ENCODE results near the gene TRIM52.
A peak's percentile ranks its signal among the peaks of the same experiment; 100 is the strongest.

The TRIM52 gene

DNA sequence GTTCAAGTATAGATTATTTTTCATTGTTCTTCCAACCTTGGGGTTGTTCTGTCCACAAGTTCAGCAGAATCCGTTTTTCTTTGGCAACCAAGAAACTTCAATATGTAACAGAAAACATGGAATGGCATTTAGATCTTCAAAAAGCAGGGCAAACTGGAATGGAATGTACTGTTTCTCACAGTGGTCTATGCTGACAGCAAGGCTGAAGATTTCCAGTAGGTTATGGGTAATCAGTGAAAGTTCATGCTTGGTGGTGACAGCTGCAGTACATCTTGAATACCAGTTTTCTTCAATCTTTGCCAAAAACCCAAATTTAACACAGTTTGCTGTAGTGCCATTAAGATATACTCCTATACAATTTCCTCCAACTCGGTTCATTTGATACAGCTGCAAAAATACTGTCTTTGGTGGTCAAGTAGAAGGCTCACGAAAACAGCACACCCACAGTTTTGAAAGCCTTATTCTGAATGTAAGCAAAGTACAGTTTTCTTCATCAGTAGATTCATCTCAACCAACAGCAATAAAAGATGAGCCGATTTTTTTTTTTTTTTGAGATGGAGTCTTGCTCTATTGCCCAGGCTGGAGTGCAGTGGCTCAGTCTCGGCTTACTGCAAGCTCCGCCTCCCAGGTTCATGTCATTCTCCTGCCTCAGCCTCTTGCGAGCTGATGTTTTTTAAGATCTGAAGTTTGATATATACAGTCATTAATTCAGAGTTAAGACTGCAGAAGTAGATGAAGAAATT is 4.9 kb downstream of the TRIM52 start:
- no peak for DNase-seq

DNA sequence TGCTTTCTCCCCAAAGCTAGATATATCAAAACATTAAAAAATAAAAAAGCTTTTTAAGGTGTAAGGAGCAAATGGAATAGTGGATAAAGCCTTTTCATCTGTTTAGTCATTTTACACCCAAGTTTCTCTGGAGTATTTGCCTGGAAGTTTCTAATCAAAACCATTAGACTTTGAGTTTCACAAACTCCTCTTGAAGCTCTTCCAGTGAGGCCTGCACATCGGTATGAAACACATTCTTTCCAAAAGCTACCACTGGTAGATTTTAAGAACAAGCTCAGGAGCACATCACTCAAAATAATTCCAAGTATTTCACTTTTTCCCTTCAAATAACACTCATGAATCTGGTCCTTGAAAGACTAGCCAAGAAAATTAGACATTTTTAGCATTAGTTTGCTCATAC is 5.7 kb downstream of the TRIM52 start:
- no peak for DNase-seq

DNA sequence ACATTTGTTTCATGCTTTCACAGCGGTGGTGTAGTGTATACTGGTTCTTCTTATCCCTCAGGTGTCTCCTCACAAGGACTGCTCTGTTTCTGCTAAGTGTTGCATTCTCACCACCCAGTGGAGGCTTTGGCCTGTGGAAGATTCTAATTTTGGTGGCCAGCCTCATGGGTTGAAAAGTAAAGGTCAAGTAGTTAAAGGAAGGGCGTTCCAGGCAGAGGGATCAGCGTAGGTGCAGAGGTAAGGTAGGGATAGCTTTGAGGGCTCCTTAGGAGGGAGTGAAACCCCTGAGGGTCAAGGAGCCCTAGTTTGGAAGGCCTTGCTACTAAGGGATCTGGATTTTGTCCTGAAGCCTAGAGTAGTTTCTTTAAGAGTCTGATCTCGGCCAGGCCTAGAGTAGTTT is 12.7 kb downstream of the TRIM52 start:
- no peak for DNase-seq

DNA sequence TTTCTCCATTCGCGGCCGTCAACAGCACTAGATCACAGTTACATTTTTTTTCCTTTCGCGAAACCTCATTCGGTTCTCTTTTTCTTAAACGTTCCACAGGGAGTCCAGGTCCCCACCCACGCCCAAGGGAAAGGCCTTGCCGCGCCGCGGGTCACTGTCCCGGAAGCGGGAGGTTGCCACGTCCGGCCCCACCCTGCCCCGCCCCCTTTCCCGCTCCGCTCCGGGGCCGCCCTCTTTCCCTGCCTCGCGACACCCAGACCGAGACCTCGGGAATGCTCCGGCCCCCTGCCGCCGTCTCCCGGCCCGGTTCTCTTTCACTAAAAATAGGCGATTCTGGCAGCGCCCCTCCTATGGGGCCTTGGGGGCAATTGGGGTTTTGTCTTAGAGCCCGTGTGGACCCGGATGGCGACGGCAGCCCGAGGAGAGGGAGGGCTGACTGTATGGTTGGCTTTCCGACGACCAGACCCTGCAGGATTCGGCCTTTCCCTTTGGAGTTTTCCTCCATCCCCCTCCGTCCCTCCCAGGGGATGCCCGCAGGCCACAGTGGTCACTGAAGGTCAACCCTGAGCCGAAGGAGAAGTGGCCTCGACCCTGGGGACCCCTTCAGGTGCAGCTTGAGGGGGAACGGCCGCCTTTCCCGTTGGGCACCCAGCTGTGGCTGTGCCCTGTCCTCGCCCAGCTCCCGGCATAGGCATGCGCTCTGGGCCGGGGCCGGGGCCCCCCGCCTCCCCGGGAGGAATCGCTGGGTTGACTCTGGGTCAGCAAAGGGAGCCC is 14.5 kb downstream of the TRIM52 start:
- peak; percentile 87 for DNase-seq

DNA sequence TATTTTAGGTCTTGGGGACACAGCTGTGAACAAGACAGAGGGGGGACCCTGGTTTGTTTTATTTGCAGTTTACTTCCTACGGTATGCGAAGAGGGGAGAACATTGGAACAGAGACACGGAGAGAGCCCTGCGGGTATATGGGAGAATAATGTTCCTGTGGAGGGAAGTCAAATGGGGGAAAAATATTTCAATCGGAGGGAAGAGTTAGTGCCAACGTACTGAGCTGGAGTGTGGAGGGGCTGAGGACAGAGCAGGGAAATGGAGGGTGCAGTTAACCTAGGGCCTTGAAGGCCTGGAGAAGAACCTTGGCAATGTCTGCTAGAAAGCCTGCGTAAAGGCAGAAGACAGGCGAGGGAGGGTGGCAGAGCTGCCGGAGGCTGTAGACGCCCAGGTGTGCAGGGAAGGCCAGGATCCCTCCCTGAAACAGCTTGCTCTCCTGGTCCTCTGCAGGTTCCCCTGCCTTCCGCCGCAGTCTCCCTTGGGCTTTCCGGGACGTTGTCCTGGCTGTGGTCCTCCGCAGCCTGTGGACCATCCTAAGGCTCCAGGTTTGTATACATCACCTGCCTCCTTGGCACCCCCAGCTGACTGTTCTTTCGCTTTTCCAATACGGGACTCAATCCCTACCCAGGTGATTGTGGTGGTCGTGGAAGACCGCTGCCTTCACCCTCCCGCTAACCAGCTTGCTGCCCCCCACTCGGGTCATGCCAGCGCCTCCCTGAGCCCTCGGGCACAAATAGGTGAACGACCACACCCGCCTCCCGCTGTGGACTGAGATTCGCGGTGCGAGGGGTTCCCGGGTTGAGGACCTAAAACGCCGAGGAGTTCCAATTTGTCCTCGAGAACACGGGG is 15.3 kb downstream of the TRIM52 start:
- DNase-seq = no peak

DNA sequence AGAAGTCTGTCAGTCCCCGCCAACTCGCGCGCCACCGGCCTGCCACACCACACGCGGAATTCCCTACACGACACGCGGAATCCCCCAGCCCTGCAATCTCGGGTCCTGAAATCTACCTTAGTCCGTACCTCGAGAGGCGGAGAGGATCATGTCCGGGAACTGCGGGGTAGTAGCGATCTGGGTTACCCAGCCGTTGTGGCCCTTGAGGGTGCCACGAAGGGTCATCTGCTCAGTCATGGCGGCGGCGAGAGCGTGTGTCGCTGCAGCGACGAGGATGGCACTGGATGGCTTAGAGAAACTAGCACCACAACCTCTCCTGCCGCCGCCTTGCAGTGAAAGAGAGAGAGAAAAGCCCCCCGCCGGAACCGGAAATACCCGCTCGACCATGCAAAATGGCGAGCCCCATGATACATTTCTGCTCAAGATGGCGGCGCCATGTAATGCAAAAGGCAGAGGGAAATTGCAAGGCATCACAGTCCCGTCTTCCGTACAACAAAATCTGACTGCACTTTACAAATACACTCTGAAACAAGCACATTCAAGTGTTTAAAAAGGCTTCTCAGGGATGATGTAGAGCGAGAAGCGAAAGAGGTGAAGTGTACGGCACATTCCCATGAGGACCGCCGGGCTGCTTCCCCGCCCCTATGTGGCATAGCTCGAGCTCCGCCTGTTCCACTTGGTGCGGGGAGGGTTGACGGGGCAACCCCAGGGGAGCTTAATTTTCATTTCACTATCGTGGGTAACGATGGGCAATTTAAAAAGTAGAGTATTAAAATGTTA is 17.2 kb downstream of the TRIM52 start, which contains the start of gene RACK1:
Gene RACK1, minus strand, starts transcription at position 343 of the 780 bp plus-strand sequence. Its CDS starts 106 bp downstream, at position 237.
- peak; percentile 85 for DNase-seq

DNA sequence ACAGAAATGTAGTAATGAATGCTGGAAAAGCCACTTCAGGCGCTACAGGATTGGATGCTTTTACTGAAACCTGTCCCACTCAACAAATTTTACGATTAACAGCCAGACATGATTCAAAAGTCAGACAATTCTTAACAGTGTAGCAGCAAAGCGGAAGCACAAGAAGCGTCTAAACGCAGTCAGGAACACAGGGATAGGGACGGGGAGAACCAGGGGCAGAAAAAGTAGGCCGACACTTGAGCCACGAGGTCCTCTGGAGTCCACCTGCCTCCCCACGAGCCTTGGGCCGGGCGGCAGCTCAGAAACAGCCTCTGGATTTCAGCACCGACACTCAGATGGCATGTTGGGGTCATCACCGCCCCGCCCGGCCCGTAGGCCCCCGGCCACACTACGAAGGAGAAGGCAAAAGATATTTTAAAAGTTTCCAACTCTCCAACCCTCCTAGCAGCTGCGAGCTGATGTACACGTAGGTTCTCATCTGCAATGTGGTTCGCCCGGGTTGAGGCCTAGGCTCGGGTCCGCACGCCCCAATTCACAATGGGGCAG is 17.9 kb downstream of the TRIM52 start:
- DNase-seq = no peak

DNA sequence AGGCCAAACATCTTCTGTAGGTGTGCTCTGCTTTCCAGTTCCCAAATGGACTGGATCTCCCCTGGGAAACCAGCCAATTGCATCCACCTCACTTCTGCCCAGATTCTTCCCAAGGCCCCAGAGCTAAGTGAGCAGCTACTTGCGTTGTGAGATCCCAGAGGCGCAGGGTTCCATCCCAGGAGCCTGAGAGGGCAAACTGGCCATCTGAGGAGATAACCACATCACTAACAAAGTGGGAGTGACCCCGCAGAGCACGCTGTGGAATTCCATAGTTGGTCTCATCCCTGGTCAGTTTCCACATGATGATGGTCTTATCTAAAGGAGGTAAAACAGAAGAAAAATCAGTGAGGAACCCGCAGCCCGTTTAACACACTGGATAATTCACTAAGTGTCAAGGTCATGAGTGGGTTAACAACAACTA is 18.9 kb downstream of the TRIM52 start:
- DNase-seq = no peak

DNA sequence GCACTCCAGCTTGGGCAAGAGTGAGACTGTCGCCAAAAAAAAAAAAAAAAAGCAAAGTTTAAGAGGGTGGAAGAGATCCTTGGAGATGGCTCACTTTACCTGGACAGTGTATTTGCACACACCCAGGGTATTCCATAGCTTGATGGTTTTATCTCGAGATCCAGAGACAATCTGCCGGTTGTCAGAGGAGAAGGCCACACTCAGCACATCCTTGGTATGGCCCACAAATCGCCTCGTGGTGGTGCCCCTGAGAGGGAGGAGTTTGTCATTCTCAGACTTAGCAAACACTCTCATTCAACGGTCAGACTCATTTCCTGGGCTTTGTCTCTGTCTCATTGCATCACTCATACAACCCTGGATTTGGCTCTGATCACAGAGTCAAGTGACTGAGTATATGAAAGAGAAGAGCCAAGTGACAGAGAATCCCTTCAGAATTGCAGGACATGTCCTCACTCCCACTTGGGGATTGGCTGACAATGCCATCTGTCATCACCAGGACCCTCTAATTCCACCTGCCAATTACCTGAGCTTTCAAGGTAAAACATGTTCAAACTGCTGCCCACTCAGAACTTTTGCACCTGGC is 19.5 kb downstream of the TRIM52 start:
- peak; percentile 88 for DNase-seq

DNA sequence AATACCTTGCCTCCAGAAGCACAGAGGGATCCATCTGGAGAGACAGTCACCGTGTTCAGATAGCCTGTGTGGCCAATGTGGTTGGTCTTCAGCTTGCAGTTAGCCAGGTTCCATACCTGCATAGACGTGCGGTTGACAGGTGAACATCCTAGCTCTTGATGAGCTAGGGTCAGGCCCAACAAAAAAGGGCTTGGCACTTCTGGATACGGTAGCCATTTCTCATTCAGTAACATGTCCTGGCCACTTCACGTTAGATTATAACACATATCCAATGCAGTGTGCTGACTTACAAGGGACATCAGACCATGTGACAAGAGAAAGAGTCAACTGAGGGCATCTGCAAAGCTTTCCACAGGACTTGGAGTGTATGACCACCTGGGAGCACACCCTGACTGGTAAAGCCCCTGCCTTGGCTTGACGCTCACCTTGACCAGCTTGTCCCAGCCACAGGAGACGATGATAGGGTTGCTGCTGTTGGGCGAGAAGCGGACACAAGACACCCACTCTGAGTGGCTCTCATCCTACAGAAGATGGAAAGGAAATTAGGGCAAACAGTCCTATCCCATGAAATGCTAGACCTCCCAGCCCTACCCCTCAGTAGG is 21.8 kb downstream of the TRIM52 start:
- no peak for DNase-seq

DNA sequence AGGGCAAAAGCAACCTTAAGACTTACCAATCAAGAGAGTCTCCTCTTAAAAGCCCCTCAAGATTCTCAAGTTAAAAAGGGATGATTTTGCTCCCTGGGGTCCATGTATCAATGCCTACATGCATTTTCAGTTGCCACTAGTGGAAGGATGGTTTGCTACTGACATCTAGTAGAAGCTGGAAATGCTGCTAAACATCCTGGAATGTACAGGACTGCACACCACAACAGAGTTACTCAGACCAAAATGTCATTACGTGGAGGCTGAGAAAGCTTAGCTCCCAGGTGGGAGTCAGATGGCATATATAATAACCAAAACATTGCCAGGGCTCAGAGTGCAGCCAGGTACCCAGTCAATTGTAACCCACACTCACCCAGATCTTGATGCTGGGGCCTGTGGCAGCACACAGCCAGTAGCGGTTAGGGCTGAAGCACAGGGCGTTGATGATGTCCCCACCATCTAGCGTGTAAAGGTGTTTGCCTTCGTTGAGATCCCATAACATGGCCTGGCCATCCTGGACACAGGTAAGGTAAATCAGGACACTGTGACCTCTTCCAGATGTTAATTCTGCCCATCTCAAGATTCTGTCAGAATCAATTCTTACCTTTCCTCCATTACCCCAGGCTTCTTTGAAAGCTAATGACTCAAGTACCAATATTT is 23.1 kb downstream of the TRIM52 start:
- no peak for DNase-seq

DNA sequence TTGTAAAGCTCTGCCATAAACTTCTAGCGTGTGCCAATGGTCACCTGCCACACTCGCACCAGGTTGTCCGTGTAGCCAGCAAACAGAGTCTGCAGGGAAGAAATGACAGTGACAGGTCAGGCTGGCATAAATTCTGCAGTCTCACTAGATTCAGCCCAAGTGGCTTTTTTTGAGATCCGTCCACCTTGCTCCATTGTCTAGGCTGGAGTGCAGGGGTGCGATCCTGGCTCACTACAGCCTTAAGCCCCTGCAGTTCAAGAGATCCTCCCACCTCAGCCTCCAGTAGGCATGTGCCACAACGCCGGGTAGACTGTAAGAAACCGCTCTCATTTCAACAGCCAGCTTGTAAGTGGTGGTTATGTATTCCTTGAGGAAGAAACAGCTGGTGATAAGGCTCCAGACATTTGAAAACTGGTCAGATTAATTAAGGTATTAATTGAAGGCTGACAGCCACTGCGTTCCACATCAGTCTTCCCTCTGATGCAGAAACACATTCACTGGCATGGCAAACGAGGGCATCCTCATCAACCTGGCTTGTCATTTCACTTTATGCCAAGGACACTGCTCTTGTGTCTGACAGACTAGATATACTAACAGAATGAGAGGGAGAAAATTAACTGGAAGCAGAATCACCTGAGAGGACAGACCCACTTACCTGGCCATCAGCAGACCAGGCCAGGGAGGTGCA is 23.8 kb downstream of the TRIM52 start:
- no peak for DNase-seq

DNA sequence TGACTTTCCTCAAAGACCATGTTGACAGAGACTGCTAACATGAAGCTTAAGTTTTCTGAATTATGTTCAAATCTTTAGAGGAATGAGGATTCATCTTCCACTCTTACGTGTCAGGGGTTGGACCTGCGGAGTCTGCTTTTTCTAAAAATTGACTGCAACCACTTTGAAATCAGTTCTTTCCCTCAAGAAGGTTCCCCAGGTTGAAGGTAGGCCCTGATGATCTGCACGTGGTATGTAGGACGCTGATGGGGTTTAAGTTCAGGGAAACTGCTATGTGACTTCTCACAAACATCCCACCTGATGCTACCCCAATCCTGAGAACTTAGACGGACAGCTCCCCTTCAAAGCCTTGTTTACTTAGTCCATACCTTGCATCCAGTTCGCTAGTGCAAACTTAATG is 24.5 kb downstream of the TRIM52 start:
- no peak for DNase-seq

DNA sequence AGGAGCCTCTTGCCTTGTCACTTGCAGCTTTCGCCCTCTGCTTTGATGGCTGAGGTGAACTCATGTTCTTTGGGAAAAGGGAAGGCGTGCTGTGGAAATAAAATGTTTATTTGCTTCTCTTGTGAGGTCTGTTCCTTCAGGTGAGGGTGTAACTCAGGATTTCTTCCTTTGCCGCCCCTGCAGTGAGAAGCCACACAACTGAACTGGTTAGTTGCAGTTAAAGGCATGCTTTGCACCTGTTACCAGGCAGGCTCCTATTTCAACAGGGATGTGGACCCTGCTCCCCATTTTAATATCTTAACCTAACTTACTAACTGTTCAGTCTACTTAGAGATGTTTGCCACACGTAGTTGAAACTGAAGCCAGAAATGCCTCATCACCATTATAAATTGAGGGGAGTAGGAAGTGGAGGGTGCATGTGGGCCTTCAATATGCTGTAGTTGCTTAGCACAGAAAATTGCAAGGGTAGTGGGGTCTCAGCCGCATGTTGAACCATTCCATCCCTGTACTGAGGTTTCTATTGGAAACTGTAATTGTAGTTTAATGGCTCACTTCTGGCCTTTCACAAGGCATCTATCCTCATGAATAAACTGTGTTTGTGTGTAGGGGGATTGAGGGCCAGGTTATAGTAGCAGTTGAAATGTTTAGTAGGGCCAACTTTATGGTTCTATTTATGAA is 25.1 kb downstream of the TRIM52 start:
- no peak for DNase-seq

DNA sequence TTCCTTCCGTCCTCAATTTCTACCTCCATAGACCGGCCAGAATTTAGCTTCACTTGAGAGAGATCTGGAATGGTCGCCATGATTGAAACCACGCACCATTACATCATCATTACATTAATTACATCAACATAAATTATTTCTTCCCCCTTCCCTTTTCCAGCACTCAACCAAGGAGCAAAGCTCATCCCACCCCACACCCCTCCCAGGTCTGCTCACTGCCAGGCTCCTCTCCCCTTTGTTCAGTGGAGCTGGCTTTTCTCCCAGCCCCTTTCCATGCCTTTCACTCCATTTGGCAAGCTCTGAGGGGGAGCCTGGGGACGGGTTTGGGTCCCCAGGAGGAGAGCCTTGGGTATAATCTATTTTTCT is 25.6 kb downstream of the TRIM52 start:
- no peak for DNase-seq

DNA sequence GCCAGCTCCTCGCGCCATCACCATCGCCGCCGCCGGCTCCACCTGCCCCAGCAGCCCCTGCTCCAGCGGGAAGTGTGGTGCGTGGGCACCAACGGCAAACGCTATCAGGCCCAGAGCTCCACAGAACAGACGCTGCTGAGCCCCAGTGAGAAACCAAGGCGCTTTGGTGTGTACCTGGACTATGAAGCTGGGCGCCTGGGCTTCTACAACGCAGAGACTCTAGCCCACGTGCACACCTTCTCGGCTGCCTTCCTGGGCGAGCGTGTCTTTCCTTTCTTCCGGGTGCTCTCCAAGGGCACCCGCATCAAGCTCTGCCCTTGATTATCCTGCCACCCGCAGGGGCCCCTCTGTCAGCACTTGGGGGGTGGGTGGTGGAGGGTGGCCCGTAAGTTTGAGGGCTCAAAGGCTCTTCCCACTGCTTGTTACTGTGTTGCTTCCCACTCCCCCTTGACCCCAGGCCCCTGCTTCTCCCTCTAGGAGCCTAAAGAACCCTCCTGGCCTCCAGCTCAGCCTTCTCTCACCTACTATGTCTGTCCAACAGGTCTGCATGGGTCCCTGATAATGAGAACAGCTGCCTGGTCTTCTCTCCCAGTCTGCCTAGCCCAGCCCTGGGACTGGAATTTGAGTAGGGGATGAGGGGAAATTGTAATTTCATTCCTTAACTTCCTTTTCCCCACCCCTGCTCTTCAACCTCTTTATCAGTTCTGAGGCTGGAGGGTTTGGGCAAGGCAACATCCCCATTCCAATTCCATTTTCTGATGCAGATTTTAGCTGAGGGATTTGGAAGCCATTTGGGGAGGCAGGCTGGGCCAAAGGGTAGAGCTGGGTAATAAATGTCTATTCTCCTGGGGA is 26.3 kb downstream of the TRIM52 start:
- no peak for DNase-seq

DNA sequence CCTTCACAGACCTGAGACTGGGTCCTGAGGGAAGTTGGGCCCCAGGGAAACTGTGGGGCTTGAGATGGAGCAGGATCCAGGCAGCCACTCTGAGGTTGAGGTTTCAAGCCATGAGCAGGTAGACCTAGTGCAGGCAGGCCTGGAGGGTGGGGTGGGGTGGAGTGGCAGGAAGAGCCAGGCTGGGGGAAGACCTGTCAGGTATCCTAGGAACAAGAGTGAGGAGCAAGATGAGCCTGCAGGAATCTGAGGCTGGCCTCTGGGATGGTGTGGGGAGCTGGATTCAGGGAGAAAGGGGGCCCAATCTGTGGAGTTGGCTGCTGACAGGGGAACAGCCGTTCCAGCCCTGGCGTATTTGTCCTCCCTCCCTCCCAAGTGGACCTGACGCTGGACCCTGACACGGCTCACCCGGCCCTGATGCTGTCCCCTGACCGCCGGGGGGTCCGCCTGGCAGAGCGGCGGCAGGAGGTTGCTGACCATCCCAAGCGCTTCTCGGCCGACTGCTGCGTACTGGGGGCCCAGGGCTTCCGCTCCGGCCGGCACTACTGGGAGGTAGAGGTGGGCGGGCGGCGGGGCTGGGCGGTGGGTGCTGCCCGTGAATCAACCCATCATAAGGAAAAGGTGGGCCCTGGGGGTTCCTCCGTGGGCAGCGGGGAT is 27.0 kb downstream of the TRIM52 start:
- no peak for DNase-seq
